Fibroblast of skin of right quadriceps (primary cell): ENCODE measurements around the gene CYP3A5.
"Not testable (repeated sequence)": the region's sequence is repeated elsewhere in the genome, so short reads cannot be mapped to it uniquely, and the experiment has no call there.

Experiments
- DNase-seq: peaks from one replicate; pipeline ENCODE4 v3.0.0-alpha.2; 2013

The CYP3A5 gene

GRCh38 chr7:99637414-99637813 lies 42.4 kb downstream of the CYP3A5 start:
- not testable (repeated sequence) for DNase-seq

GRCh38 chr7:99631295-99632109 lies 48.3 kb downstream of the CYP3A5 start:
- no peak for DNase-seq

DNA sequence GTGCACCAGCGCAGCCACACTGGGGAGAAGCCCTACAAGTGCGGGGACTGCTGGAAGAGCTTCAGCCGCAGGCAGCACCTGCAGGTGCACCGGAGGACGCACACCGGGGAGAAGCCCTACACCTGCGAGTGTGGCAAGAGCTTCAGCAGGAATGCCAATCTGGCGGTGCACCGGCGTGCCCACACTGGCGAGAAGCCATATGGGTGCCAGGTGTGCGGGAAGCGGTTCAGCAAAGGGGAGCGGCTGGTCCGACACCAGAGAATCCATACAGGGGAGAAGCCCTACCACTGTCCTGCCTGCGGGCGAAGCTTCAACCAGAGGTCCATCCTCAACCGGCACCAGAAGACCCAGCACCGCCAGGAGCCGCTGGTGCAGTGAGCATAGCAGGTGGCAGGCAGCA lies 50.2 kb downstream of the CYP3A5 start:
- no peak for DNase-seq

DNA sequence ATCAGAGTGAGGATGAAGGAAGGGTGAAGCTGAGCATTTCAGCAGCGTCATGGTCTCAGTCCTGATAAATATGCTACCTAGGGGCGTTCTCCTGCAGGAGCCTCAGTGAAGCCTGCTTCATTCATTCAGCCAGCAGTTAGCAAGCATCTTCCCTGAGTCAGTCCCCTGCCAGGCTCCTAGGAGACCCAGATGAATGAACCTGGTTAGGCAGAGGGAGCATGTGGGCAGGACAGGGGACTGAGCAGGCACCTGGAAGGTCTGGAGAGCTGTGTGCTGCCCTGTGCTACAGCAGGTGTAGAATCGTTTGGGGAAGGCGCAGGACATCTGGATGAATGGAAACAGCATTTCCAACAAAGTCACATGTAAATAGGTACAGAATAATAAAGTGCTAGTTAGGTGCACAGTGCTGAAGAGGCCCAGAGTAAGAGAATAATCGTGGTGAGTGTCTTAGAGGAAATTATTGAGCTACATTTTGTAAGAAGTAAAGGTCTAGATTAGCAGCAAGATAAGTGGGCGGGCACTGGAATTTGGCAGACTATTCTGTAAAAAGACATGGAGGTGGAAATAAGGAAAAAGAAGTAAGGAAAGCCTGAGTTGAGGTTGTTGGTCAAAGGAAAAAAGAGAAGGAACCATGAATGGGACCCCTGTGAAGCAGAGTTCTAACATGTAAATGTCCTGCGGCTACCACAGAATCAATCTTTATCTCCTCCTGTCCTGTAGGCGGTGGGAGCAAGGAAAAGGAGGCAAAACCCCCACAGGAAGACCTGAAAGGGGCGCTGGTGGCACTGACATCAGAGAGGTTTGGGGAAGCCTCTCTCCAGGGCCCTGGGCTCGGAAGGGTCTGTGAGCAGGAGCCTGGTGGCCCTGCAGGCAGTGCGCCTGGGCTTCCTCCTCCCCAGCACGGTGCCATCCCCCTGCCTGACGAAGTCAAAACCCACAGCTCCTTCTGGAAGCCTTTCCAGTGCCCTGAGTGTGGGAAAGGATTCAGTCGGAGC lies 51.0 kb downstream of the CYP3A5 start:
- no peak for DNase-seq

DNA sequence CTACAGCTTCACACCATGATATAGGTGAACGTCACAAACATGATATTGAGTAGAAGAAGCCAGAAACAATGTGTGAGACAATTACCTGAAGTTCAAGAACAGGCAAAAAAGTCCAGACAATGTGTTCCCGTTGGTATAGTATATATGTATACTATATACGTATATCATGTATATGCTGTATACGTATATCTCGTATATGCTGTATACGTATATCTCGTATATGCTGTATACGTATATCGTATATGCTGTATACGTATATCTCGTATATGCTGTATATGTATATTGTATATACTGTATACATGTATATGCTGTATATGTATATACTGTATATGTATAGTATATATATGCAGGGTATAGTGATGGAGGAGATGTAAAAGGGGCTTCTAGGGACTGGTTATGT lies 52.3 kb downstream of the CYP3A5 start:
- DNase-seq, result no peak

DNA sequence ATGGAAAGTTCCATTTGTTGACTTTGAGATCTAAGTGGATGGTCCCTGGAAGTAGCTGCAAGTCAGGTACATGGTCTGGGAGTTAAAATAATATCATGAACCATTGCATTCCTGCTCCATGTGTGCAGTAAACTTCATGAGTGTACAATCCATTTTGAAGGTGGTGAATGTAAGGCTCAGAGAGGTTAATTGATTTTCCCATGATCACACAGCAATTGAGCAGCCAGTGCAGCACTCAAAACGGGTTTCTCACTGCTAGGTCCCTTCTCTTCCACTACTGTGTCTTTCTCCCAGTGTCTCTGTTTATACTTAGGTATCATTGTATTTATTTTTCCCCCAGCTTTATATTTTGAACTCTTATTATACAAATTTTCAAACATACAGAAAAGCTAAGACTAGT lies 53.1 kb downstream of the CYP3A5 start:
- DNase-seq, result no peak

DNA sequence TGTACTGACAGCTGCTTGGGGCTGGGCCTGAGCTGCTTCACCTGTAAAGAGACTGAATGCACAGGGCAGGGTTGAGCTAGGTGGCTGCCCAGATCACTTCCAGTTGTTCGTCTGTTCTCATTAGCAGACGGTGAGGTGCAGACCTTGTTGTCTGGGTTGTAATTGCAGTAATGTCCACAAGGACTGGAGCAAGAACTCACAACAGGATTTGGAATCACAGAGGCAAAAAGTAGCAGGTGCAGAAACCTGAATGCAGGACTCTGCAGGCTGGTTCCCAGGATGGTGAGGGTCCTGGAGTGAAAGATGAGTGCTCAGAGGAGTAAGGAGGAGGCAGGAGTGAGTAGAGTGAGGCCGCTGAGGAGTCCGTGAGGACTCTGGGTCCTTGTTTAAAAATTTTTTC lies 53.8 kb downstream of the CYP3A5 start:
- no peak for DNase-seq

- DNase-seq, result no peak
These were observed 54.5 kb downstream of the CYP3A5 start for GRCh38 chr7:99625321-99625720.

DNA sequence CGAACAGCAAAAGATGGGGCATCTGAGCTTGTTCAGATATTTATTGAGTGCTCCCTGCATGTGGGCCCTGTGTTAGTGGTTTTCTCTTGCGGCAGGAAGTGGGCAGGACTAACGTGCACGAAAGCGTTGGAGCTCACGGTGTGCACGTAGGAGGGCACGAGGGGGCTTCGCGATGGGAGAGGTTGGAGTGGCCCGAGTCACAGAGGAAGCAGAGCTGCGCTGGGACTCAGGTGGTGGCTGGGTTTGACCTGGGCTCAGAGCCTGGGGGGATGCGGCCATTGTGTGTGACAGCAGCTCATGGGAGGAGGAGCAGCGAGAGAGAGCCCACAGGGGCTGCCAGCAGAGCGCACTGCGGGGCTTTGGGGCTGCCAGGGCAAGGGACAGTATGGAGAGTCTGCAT lies 55.3 kb downstream of the CYP3A5 start:
- DNase-seq, result no peak

DNA sequence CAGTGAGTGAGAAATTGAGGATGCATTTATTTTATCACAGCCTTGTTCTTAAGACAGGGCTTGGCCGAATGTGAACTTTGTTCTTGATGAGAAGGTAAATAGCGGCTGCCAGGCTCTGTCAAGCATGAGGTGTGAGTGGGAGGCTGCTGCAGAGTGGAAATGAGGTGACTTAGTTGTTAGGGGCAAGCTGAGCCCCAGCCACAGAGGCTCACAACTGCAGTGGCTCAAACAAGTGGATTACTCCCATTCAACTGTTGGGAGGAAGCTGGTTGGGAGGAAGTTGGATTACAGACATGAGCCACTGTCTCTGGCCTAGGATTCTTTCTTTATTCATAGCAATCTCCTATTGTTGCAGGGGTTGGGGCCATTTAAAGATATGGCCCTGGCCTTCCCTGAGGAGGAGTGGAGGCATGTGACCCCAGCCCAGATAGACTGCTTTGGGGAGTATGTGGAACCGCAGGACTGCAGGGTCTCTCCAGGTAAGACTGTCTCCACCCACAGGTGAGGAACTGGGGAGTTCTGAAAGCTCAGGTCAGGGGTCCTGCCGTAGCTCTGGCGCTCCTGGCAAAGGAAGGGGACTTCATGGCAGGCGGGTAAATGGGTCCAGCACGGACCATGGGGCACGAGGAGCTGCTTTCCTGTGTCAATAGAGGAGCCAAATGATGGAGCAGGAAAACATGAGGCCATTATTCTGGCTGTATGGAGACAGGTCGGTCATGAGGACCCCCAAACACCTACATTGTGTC lies 55.9 kb downstream of the CYP3A5 start:
- DNase-seq, result no peak

GRCh38 chr7:99623091-99623693 lies 56.6 kb downstream of the CYP3A5 start:
- DNase-seq, result no peak

GRCh38 chr7:99622596-99622995 lies 57.2 kb downstream of the CYP3A5 start:
- no peak for DNase-seq

GRCh38 chr7:99621271-99621670 lies 58.5 kb downstream of the CYP3A5 start:
- no peak for DNase-seq

DNA sequence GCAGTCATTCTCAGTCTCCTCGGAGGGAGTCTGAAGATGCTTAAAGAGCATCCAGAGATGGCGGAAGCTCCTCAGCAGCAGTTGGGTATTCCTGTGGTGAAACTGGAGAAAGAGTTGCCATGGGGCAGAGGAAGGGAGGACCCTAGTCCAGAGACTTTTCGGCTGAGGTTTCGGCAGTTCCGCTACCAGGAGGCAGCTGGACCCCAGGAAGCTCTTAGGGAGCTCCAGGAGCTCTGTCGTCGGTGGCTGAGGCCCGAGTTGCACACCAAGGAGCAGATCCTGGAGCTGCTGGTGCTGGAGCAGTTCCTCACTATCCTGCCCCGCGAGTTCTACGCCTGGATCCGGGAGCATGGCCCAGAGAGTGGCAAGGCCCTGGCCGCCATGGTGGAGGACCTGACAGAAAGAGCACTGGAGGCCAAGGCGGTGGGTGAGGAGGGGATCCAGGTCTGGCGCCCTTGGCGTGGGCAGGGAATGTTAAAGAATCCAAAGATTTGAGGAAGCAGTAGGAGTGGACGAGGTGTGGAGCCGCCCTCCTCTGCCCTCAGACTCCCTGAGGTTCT lies 60.1 kb downstream of the CYP3A5 start:
- DNase-seq, result no peak

GRCh38 chr7:99618726-99619125 lies 61.1 kb downstream of the CYP3A5 start:
- peak; percentile 32 for DNase-seq

DNA sequence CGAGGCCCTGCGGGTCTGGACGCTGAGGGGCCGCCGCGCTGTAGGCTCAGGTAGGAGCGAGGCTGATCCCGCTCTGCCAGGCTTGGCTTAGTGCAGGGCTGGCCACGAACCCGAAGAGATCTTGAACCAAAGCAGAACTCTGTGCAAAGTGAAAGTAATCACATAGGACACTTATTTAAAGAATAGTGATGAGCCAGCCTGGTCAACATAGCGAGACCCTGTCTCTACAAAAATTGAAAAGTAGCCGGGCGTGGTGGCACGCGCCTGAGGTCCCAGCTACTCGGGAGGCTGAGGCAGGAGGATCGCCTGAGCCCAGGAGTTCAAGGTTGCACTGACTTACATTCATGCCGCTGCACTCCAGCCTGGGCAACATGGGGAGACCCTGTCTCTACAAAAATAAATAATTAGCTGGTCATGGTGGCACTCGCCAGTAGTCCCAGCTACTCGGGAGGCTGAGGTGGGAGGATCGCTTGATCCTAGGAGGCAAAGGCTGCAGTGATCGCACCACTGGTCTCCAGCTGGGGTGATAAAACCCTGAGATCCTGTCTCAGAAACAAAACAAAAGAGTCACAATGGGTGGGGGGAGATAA lies 62.5 kb downstream of the CYP3A5 start:
- no peak for DNase-seq

DNA sequence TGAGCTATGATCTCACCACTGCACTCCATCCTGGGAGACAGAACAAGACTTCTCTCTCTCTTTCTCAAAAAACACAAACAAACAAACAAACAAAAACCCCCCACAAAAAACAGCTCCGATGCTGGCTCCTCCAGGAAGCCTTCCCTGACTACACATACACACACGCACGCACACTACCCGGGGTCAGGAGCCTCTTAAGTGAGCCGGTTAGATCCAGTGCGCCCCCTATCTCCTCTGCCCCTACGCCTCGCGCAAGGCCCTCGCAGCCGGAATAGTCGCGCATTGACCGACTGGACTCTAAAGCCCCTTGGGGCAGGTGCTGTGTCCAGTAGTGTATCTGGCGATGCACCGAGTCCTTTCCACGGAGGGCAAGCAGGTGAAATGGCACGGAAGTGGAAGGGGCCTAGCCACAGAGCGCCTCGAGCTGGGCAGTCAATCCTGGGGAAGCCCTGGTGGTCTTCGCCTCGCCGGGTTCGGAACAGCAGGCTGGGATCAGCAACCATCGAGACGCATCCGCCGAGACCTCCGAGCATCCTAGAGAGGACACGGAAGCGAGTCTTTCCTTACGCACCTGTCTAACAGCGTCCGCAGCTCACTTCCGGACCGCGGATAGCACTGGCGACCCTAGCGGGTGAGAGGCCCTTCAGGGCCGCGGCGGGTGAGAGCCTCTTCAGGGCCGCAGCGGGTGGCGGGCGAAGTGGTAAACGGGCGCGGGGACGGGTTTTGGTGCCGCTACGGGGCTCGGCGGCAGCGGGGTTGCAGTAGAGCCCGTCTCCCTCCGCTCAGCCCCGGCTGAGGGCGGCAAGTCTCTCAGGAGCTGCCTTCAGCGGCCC lies 63.2 kb downstream of the CYP3A5 start, which contains the start of gene ZSCAN25:
Gene ZSCAN25 (plus strand): TSS at position 588 of the 833 bp plus-strand sequence. CDS start 2,661 bp downstream, outside the sequence.
- DNase-seq, result peak; percentile 92

GRCh38 chr7:99615989-99616358 lies 63.8 kb downstream of the CYP3A5 start:
- DNase-seq, result no peak

DNA sequence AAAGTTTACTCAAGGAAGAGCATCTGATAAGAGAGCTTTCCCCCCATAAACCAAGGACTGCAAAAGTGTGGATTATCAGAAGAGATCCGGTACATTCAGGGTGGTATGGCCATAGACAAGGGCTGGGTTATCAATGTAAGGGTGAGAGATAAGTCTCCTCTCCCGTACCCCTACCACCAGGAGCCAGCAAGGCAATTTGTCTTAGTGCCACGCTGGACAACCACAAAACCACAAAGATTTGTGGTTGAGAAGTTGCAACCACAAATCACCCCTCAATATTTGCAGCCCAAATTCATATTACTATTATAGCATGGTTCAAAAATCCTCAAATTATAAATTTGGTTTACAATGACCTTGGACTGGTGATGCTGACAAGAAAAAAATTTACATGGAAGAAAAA lies 65.3 kb downstream of the CYP3A5 start:
- DNase-seq, result no peak

- DNase-seq, result no peak
These were observed 72.2 kb downstream of the CYP3A5 start for GRCh38 chr7:99607548-99607947.

GRCh38 chr7:99606531-99606930 lies 73.3 kb downstream of the CYP3A5 start:
- no peak for DNase-seq
